NCI-H69 (cell line): Measurements from ENCODE around the gene ZFAND3.

Experiments
- DNase-seq: peaks from one replicate; lab custom pipeline; 2025; lab: John Stamatoyannopoulos, UW

The ZFAND3 gene

GRCh38 chr6:37894585-37894984 lies 75.1 kb downstream of the ZFAND3 start:
- DNase-seq, result no peak

GRCh38 chr6:37897321-37897720 lies 77.8 kb downstream of the ZFAND3 start:
- DNase-seq, result no peak

GRCh38 chr6:37897818-37898515 lies 78.4 kb downstream of the ZFAND3 start:
- DNase-seq, result no peak

GRCh38 chr6:37903351-37904340 lies 84.1 kb downstream of the ZFAND3 start:
- no peak for DNase-seq

- no peak for DNase-seq
These were observed 85.1 kb downstream of the ZFAND3 start for GRCh38 chr6:37904590-37904989.

GRCh38 chr6:37906121-37906520 lies 86.6 kb downstream of the ZFAND3 start:
- DNase-seq, result no peak

GRCh38 chr6:37910998-37911397 lies 91.5 kb downstream of the ZFAND3 start:
- no peak for DNase-seq

GRCh38 chr6:37913210-37913609 lies 93.7 kb downstream of the ZFAND3 start:
- no peak for DNase-seq

GRCh38 chr6:37915463-37915862 lies 95.9 kb downstream of the ZFAND3 start:
- no peak for DNase-seq

- DNase-seq, result no peak
These were observed 96.6 kb downstream of the ZFAND3 start for GRCh38 chr6:37916149-37916548.

GRCh38 chr6:37916675-37917074 lies 97.1 kb downstream of the ZFAND3 start:
- no peak for DNase-seq

GRCh38 chr6:37917566-37917965 lies 98.0 kb downstream of the ZFAND3 start:
- DNase-seq, result no peak

- no peak for DNase-seq
These were observed 100.1 kb downstream of the ZFAND3 start for GRCh38 chr6:37919417-37920157.

GRCh38 chr6:37920667-37921066 lies 101.1 kb downstream of the ZFAND3 start:
- DNase-seq, result peak; percentile 86

- no peak for DNase-seq
These were observed 103.0 kb downstream of the ZFAND3 start for GRCh38 chr6:37922563-37922962.

- no peak for DNase-seq
These were observed 104.0 kb downstream of the ZFAND3 start for GRCh38 chr6:37923514-37923913.

GRCh38 chr6:37926661-37927060 lies 107.1 kb downstream of the ZFAND3 start:
- no peak for DNase-seq

GRCh38 chr6:37928217-37928616 lies 108.7 kb downstream of the ZFAND3 start:
- DNase-seq, result no peak

GRCh38 chr6:37930288-37930971 lies 110.9 kb downstream of the ZFAND3 start:
- DNase-seq, result no peak

- no peak for DNase-seq
These were observed 111.5 kb downstream of the ZFAND3 start for GRCh38 chr6:37931066-37931465.

- no peak for DNase-seq
These were observed 114.7 kb downstream of the ZFAND3 start for GRCh38 chr6:37934276-37934675.

- DNase-seq, result no peak
These were observed 116.6 kb downstream of the ZFAND3 start for GRCh38 chr6:37936150-37936549.
